ENCODE results near the gene EHMT1.

DNA sequence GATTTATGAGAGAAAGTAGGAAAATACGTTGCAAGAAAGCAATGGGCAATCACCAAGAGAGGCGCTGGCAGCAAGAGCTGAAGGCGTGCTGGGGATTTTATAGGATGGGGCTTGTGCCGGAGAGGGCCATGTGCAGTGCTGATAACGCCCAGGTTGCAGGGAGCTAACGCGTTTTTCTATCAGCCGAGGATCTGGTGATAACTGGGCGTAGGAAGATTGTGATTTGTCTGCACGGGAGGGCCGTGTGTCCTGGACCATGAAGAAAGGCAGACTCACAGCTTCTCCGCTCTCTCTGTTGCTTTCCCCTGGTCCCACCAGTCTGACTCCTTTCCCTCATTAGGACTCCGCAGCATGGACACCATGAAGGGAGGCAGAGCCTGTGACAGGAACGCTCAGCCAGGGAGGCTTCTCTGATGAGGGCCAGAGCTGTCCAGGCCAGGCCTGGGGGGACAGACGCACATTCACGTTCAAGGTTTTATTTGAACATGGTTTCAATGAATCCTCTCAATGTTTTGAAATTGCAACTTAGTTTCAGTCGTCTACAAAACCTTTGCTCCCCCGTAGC is 246.9 kb downstream of the EHMT1 start:
- TF ChIP-seq, protein P1, sequence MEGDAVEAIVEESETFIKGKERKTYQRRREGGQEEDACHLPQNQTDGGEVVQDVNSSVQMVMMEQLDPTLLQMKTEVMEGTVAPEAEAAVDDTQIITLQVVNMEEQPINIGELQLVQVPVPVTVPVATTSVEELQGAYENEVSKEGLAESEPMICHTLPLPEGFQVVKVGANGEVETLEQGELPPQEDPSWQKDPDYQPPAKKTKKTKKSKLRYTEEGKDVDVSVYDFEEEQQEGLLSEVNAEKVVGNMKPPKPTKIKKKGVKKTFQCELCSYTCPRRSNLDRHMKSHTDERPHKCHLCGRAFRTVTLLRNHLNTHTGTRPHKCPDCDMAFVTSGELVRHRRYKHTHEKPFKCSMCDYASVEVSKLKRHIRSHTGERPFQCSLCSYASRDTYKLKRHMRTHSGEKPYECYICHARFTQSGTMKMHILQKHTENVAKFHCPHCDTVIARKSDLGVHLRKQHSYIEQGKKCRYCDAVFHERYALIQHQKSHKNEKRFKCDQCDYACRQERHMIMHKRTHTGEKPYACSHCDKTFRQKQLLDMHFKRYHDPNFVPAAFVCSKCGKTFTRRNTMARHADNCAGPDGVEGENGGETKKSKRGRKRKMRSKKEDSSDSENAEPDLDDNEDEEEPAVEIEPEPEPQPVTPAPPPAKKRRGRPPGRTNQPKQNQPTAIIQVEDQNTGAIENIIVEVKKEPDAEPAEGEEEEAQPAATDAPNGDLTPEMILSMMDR (IDR thresholded peaks at IDR 0.05; ENCODE audit: insufficient read depth, low read length), result no peak
- TF ChIP-seq, protein P2, sequence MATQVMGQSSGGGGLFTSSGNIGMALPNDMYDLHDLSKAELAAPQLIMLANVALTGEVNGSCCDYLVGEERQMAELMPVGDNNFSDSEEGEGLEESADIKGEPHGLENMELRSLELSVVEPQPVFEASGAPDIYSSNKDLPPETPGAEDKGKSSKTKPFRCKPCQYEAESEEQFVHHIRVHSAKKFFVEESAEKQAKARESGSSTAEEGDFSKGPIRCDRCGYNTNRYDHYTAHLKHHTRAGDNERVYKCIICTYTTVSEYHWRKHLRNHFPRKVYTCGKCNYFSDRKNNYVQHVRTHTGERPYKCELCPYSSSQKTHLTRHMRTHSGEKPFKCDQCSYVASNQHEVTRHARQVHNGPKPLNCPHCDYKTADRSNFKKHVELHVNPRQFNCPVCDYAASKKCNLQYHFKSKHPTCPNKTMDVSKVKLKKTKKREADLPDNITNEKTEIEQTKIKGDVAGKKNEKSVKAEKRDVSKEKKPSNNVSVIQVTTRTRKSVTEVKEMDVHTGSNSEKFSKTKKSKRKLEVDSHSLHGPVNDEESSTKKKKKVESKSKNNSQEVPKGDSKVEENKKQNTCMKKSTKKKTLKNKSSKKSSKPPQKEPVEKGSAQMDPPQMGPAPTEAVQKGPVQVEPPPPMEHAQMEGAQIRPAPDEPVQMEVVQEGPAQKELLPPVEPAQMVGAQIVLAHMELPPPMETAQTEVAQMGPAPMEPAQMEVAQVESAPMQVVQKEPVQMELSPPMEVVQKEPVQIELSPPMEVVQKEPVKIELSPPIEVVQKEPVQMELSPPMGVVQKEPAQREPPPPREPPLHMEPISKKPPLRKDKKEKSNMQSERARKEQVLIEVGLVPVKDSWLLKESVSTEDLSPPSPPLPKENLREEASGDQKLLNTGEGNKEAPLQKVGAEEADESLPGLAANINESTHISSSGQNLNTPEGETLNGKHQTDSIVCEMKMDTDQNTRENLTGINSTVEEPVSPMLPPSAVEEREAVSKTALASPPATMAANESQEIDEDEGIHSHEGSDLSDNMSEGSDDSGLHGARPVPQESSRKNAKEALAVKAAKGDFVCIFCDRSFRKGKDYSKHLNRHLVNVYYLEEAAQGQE (IDR thresholded peaks at IDR 0.05; ENCODE audit: insufficient replicate concordance, low read depth), result no peak
- TF ChIP-seq SPI1 (IDR thresholded peaks at IDR 0.05; ENCODE audit: borderline replicate concordance, low read depth) (no peak), GABPA (IDR thresholded peaks at IDR 0.05; ENCODE audit: low read depth) (no peak), POLR2AphosphoS5 (IDR thresholded peaks at IDR 0.05; ENCODE audit: low read depth) (no peak)
